GM18499 (cell line): ENCODE measurements around the gene PRKD1.

ENCODE experiments used
- ATAC-seq: cut with Tn5 transposase; IDR thresholded peaks from one replicate; pipeline ENCODE4 v1.9.1; 2021; ENCODE audit warnings: moderate number of reproducible peaks; ENCODE audit not compliant: insufficient read depth, unreplicated experiment

The PRKD1 gene

DNA sequence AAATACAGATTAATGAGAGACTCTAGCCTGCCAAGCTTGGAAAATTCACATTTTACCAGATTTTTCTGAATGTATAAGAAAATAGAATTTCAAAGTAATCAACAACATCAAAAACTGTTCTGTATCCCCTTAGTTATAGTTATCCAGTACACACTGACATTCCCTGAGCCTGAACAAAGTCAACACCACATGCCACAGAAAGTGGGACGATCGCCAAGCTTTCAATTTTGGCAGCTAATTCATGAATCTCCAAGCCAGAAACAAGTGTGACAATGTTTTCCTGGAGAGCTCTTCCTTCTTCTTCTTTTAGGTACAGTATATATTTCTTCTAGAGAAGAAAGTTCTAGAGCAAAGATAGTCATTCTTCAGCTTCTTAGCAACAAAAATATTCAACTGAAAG lies 290.2 kb downstream of the PRKD1 start:
- ATAC-seq: no peak

DNA sequence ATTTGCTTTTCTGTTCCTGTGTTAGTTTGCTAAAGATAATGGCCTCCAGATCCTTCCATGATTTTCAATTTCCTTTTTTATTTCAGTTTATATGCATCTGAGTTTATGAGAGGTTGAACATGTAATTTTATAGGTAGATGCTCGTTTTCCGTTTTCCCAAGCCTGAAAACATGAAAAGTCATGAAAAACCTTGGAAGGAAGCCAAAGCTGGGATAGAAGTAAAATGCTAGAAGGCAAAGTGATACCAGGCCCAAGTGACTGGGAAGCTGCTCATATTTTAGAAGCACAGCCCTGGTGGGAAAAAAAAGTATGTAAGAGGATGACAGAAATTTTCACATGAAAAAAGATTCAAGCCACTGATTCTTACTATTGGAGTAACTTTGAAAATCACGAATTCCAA lies 290.8 kb downstream of the PRKD1 start:
- no peak for ATAC-seq

DNA sequence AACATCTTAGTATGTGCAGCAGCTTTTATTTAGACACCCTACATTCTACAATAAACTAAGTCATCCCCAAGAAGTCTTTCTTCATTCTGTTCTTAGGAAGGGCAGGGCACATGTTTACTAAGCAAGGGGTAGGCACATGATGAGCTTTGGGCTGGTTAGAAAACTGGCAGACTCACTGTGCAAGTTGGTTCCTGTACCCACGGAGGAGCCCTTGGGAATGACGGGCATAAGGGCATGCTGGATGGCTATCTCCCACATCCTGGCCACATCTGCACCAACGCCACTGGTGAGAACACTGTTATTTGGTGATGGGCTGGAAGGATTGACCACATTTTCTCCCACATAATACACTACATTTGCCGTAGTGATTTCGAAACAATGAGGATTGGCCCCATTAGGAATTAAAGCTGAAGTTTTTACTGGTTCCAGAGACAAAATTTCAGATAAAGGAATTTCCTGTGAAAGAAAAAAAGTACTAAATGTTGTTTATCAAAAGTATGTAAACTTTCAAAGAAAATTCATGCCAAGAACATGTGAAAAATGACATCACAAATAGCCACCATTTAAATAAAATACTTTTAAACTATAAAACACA lies 297.0 kb downstream of the PRKD1 start:
- no peak for ATAC-seq

DNA sequence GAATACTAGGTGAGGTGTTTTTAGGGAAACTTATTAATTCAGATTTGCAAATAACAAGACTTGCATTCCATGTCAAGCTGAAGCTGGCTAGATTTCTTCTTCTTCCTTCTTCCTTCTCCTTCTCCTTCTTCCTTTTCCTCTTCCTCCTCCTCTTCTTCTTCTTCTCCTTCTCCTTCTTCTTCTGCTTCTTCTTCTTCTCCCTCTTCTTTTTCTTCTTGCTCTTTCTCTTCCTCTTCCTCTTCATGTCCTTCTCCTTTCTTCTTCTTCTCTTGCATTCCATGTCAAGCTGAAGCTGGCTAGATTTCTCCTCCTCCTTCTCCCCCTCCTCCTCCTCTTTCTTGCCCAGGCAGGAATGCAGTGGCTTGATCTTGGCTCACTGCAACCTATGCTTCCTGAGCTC lies 297.8 kb downstream of the PRKD1 start:
- ATAC-seq: no peak

DNA sequence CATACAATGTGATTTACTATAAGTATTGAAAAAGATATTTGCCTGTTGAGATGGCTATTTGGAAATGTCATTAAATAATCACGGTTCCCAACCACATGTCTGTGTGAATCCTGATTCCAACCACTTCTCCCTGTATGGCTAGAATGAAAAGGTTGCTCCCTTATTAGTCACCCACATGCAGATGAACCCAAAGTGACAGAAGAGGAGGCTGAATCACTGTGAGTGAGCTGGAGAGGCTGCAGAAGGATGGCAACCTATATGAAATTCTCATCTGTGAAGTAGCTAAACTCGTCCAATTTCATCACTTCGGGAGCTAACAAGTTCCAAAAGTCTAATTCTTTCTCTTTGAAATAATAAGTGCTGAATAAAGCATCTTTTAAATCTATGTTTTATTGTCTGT lies 300.5 kb downstream of the PRKD1 start:
- ATAC-seq: no peak

DNA sequence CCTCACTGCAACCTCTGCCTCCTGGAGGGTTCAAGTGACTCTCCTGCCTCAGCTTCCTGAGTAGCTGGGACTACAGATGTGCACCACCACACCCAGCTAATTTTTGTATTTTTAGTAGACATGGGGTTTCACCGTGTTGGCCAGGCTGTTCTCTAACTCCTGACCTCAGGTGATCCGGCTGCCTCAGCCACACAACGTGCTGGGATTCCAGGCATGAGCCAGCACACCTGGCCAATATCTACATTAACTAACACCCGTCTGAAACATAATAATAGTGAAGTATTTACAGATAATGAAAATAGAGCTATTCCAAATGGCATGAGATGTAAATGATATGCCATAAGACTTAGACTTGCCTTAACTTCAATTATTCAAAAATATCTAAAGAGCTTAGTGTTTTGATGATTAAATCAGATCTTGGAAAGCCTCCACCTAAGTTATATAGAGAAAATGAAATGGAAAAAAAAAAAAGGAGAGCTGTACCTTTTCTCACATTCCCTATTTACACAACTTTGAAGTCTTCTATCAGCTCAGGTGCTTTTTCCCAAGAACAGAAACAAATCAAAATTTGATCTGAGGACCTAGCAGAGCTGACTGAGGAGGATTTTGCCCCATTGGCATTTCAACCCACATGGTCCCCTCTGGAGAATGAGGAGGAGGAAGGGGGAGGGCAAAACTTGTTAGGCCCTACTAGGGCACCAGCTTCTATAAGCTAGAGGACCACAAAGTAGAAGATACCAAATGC lies 309.2 kb downstream of the PRKD1 start:
- ATAC-seq: no peak

DNA sequence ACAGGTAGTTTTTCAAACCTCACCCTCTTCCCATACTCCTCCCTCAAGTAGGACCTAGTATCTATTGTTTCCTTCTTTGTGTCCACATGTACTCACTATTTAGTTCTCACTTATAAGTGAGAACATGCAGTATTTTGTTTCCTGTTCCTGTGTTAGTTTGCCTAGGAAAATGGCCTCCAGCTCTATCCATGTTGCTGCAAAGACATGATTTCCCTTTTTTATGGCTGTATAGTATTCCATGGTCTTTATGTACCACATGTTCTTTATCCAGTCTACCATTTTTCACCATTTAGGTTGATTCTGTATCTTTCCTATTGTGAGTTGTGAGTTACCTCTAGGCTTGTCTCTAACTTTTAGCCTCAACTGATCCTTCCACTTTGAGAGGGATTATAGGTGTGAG lies 310.7 kb downstream of the PRKD1 start:
- no peak for ATAC-seq

DNA sequence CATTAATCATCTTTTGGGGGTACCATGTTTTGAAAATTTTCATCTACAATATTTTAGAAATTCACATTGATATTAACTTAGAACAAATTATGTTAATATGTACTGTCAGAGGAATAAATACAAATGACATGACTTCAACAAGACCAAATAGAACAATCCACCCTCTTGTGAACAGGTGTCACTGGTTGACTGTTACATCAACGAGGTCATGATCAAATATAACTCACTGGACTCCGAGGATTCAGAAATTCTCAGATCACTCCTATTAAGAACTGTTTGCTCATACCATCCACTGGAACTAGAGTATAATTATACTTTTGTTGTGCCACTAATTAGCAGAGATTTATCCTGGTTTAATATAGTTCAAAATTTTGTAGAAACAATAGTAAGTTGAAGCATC lies 318.8 kb downstream of the PRKD1 start:
- no peak for ATAC-seq

DNA sequence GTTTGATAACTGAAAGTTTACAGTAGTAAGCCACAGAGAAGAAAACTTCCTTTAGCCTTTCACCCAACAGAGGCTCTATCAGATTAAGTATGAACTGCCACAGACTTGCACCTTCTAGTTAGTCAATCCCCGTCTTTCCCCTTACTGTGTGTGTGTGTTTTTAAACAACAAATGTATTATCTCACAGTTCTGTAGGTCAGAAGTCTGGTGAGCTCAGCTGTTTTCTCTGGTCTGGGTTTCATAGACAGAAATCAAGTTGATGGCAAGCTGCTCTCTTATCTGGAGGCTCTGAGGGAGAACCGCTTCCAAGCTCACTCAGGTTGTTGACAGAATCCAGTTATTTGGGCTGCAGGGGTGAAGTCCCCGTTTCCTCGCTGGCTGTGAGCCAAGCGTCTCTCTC lies 320.5 kb downstream of the PRKD1 start:
- no peak for ATAC-seq

DNA sequence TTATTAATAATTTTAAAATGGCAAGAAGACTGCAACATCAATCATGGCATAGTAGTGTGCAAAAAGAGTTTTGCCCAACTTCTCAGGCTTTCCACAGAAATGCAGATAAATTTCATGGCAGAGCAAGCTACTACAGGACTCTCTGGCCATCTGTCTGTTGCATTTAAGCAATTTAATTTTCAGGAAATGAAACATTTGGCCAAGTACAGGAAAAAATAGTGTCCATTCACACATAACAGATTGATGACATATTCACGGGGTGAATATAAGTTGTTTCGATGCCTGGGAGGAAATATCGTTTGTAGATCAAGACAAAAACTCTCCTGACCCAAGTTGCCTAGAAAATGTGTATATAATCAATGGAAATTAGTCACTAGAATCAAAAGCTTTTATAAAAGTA lies 324.0 kb downstream of the PRKD1 start:
- no peak for ATAC-seq

DNA sequence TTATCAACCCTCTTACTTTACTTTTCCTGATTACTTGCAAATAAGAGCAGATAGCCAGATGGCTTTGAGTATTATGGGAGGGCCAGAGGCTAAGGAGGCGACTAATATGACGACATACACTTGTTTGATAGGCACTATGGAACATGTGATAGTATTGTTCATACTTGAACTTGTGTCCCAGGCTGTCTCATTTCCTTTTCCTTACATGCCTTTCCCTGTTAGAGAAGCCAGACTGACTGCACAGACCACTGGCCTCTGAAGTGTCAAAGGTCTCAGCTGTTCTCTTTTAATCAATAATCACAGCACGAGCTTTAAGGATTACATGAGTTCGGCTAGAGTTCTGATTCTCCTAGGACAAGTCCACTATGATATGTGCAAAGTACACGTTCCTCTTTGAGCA lies 326.0 kb downstream of the PRKD1 start:
- no peak for ATAC-seq

DNA sequence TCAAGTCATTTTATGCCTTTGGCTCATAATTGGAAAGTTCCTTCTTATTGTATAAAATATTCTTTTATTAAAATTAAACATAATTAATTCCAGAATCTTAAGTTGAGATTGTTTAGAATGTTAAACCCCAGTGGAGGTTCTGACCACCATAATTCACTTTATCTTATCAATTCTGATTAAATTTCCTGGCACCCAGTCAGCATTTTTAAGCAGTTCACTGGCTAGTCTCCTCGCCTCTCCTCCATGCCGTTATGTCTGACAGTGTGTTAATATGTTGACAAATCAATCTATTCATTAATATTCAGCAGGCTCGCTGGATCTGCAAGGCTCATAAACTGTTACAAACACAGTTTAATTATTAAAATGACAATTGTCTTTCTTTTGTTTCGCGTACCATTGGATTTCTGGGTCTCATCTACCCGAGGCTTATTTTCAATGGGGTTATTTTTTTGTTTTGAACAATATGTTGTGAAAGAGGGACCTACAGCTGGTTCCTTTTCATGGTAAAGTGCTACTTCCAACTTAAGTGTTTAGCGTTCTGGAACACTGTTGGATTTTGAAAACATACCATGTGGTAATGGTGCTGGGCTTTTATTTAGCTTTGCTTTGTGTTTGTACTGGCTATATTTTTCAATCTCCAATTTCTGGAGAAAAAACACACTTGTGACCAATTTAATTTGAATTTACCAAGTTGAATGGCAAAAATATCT lies 339.7 kb downstream of the PRKD1 start:
- ATAC-seq: no peak

DNA sequence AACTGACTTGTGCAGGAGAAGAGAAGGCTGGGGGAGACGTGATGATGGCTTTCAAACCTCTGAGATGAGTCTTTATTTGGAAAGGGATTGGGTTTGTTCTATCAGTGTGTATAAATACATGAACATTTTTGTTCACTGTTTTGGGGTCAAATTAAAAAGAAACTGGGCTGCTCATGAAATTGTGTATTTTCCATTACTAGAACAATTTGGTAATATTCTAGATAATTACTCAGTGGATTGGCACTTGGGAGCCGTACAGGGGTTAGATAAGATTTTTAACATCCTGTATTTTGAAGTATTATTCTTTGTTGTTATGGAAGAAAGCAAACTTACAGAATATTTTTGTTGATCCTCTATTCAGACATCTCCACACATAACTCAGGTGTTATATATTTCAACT lies 340.6 kb downstream of the PRKD1 start:
- no peak for ATAC-seq

DNA sequence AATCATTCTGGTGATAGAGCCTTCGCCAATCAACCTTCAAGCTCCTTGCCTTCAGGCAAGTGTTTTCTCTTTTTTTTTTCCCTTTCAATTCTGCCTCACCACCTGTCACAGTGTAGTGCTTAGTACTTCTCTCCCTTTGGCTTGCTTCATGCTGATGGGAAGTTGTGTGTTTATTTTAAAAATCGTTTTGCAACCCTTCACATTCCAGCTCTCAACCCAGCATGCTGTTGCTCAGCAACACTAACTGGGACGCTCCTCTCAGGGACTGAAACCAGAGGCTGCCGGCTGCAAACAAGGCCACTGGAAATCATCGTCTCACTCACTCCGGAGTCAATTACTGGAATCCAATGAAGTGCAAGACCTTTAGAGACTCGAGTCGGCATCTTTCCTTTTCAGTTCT lies 342.7 kb downstream of the PRKD1 start:
- ATAC-seq: no peak

DNA sequence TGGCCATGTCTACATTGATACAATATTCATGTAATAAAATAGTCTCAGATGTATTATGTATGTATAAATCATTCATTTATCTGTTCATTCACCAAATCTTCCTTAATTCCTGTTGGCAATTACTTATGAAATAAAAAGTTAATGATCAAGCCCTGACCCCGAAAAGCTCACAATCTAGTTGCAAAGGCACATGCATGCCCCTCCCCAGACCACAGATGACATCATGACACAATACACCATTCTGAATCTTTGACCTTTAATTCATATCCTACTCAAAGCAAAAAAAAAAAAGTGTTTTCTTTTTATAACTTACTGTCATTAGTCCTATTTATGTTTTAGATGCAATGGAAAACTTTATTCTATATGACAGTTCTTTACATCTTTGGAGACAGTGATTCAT lies 346.9 kb downstream of the PRKD1 start:
- no peak for ATAC-seq

DNA sequence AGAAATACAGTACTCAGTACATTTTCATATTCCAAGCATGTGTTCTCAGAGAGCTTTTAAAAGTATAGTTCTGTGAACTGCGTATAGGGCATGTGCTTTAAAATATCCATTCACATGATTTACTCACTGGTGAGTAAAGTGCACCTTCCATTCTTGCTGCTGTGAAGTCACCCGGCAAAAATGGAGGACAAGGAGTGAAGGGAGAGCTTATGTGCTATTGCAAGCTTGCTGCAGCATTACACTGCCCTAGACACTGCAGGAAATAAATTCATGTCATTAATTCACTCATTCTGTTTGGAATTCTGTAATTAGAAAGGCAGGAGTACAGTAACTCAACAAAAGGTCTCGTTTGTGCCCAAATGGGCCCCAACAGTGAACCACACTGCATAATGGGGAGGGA lies 347.8 kb downstream of the PRKD1 start:
- no peak for ATAC-seq

DNA sequence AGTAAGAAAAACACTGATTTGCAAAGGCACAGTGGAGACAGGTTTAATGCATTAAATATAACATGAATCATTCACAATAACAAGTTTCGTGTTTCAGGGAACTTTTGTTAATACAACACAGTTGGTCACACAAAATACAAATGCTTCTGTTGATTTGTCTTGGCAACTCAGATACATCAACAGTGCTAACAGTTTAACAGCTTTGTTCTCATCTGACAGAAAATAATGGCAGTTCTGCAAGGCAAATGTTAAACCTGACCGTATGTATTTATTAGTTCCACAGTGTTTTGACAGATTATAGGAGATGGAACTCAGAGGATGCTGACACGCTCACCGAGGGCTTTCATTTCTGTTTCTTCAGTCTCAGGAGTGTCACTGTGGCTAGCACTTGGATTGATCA lies 350.7 kb downstream of the PRKD1 start:
- ATAC-seq: no peak

DNA sequence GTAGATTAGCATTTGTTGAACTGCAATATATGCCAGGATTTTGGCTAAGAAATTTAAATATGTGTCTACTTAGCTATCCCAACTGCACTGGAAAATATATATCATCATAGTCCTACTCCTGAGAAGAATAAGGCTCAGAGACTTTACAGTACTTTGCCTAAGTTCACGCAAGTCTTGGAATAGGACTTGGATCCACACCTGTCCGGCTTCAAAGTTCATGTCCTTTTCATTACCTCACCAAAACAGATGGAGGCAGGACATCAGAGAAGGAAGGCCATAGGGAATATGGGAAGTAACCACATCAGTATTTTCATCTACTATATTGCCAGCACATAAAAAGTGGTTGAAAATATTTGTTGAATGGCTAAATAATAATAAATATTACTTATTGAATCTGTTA lies 358.5 kb downstream of the PRKD1 start:
- ATAC-seq: no peak

DNA sequence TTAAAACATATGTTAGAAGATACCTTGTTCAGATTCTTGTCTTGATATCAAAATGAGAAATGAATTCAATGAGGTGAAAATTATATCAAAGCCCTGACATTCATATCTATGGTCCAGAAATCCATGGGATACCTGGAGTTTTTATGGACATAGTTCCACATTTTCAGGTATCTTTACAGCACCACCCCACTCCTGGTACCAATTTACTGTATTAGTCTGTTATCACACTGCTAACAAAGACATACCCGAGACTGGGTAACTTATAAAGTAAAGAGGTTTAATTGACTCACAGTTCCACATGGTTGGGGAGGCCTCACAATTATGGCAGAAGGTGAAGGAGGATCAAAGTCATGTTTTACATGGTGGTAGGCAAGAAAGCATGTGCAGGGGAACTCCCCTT lies 361.5 kb downstream of the PRKD1 start:
- no peak for ATAC-seq

DNA sequence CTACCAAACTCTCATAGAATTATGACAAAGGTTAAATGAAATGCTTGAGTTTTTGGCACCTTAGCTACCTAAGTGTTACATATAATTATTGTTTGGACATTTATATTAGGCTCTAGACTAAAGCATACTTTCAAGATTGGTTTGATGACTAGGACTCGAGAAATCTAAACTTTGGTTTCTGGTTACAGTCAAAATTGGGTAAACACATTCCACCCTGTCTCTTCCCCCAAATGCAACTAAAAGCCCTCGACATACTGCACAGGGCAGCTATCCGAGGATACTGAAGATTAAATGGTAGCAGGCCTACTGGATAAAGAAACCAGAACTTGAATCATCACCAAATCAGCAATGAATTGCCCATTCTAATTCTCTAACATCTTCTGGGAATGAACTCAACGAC lies 369.1 kb downstream of the PRKD1 start:
- ATAC-seq: no peak

DNA sequence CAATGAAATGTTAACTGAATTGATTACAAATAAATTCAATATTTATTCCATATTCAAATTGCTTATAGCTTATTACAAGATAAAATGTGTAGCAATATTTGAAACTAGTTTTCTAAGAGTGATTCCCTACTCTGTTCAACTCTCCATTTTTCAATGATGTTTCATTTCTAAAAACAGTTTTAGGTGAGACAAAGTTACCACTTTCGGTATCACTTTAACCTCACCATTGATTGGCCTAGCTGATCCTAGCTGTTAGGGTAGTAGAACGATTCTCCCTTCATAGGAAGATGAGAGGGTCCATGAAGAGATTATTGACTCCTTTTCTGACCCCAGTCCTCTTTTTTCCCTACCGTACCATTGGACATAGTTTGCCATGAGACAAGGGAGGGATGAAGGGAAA lies 373.3 kb downstream of the PRKD1 start:
- ATAC-seq: no peak

DNA sequence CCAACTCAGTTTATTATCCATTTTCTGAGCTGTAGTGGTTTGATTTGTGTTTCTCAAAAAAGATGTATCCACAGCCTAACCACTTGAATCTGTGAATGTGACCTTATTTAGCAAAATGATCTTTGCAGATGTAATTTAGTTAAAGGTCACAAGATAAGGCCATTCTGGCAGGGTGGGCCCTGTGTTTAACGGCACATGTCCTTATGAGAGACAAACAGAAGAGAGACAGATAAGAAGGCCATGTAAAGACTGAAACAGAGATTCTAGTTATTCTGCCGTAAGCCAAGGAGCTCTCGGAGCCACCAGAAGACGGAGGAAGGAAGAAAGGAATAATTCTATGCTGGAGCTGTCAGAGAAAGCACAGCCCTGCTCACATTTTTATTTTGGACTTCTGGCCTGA lies 374.2 kb downstream of the PRKD1 start:
- ATAC-seq: no peak
